Ramos (cell line): Measurements from ENCODE around the gene PDZD2.
"Not testable (repeated sequence)": the region's sequence is repeated elsewhere in the genome, so short reads cannot be mapped to it uniquely, and the experiment has no call there.

Experiments
- in situ Hi-C: fragments of 300-500 bp; cut with MboI; formaldehyde crosslinking; loops from one replicate; pipeline ENCODE4 v1.14.3; 2022; ENCODE audit warnings: low sequenced_read_pairs; ENCODE audit not compliant: unreplicated experiment

The PDZD2 gene

GRCh38 chr5:32102254-32102986 lies 463.5 kb downstream of the PDZD2 start:
- in situ Hi-C loops: no loop called here

GRCh38 chr5:32103521-32103920 lies 464.6 kb downstream of the PDZD2 start:
- in situ Hi-C loops: no loop called here

- in situ Hi-C loops: no loop called here
These were observed 468.4 kb downstream of the PDZD2 start for GRCh38 chr5:32107291-32107690.

GRCh38 chr5:32108167-32108566 lies 469.2 kb downstream of the PDZD2 start:
- in situ Hi-C loops: no loop called here

- in situ Hi-C loops: no loop called here
These were observed 470.3 kb downstream of the PDZD2 start for GRCh38 chr5:32109236-32109635.

- in situ Hi-C loops: no loop called here
These were observed 471.3 kb downstream of the PDZD2 start for GRCh38 chr5:32110111-32110696.

GRCh38 chr5:32115985-32116384 lies 477.1 kb downstream of the PDZD2 start:
- in situ Hi-C loops: no loop called here

GRCh38 chr5:32116574-32117313 lies 477.8 kb downstream of the PDZD2 start:
- in situ Hi-C loops: no loop called here

GRCh38 chr5:32118922-32119321 lies 480.0 kb downstream of the PDZD2 start:
- in situ Hi-C loops: not testable (repeated sequence)

- in situ Hi-C loops: no loop called here
These were observed 484.3 kb downstream of the PDZD2 start for GRCh38 chr5:32123058-32123805.

- in situ Hi-C loops: no loop called here
These were observed 485.2 kb downstream of the PDZD2 start for GRCh38 chr5:32123889-32124676.

GRCh38 chr5:32126691-32127090 lies 487.8 kb downstream of the PDZD2 start:
- in situ Hi-C loops: no loop called here

GRCh38 chr5:32127711-32128110 lies 488.8 kb downstream of the PDZD2 start:
- in situ Hi-C loops: no loop called here

GRCh38 chr5:32129074-32129598 lies 490.2 kb downstream of the PDZD2 start:
- in situ Hi-C loops: no loop called here

- in situ Hi-C loops: no loop called here
These were observed 491.9 kb downstream of the PDZD2 start for GRCh38 chr5:32130865-32131264.

GRCh38 chr5:32131604-32132003 lies 492.7 kb downstream of the PDZD2 start:
- in situ Hi-C loops: no loop called here

GRCh38 chr5:32132757-32133156 lies 493.8 kb downstream of the PDZD2 start:
- in situ Hi-C loops: no loop called here

GRCh38 chr5:32135086-32135485 lies 496.2 kb downstream of the PDZD2 start:
- in situ Hi-C loops: no loop called here

GRCh38 chr5:32136342-32136741 lies 497.4 kb downstream of the PDZD2 start:
- in situ Hi-C loops: no loop called here
